Measurements from ENCODE around the gene AP4S1. TPM values are rescaled to one million over a fixed set of nuclear protein-coding genes. Genes with fewer than 3 reads are reported as not detected.
"Not testable (repeated sequence)": the region's sequence is repeated elsewhere in the genome, so short reads cannot be mapped to it uniquely, and the experiment has no call there.

Gene AP4S1, protein sequence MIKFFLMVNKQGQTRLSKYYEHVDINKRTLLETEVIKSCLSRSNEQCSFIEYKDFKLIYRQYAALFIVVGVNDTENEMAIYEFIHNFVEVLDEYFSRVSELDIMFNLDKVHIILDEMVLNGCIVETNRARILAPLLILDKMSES
- polyA plus RNA-seq (2012; ENCODE audit: insufficient read depth, insufficient read length) = 3.7 TPM

DNA sequence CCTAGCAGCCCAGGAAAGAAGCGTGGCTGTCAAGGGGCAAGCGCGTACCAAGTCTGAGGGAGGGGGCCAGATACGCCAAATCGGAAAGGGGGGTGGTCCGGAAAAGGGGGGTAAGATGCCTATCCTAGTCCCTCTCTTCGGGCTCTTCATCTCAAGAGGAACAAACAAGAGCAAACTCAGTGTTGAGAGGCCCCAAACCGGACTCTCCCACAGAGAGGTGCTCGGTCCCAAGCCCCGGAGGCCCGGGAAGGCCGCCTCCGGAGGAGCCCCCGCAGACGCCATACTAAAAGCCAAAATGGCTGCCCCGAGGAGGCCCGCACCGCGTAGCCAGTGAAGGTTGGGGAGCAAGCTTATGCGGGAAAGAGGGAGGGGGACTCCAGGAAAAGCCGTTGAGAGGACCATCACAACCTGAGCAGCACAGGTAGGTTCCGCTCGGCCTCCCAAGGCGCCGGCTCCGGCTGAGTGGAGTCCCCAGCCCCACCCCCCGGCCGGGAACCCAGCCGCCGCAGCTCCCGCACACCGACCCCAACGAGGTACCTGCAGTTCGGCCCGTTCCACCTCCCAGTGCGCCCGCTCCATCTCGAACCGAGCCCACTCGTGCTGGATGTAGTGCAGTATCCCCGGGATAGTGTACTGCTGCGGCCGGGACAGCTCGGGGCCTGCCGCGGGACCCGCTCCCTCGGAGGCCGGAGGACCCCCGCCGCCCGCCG, at the start of gene AP4S1:
Gene AP4S1, plus strand, starts transcription at position 283 of the 710 bp plus-strand sequence. CDS start 40,548 bp downstream, outside the sequence.
- peak within 1 kb of the TSS; percentile 90 for H3K4me3 ChIP-seq (ENCODE audit: low read length)
- no peak for DNase-seq (ENCODE audit: low read depth, low spot score)

DNA sequence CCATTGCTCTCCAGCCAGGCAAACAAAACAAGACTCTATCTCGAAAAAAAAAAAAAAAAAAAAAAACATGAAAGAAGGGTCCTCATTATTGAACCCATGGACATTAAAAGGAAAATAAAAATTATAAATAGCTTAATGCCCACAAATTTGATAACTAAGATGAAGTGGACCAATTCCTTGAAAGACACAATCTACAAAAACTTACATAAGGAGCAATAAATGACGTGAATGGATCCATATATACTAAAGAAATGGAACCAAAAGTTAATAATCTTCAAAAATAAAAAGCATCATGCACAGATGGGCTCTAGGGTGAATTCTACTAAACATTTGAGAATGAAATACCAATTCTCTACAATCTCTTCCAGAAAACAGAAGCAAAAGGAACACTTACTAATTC, 47.7 kb upstream of the AP4S1 start:
- no peak for DNase-seq (ENCODE audit: low read depth, low spot score)
- no peak overlapping the region for H3K4me3 ChIP-seq (ENCODE audit: low read length)

DNA sequence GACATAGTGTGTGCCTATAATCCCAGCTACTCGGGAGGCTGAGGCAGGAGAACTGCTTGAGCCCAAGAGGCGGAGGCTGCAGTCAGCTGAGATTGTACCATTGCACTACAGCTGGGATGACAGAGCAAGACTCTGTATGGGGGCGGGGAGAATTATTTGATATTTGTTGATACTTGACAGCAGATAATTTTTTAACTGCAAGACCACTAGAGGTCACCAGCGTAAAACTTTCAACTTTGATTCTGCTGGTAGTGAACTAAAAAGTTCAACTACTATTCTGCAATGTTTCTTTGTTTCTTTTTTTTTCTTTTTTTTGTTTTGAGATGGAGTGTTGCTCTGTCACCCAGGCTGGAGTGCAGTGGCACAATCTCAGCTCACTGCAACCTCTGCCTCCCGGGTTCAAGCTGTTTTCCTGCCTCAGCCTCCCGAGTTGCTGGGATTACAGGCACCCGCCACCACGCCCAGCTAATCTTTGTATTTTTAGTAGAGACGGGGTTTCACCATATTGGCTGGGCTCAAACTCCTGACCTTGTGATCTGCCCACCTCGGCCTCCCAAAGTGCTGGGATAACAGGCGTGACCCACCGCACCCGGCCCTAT, 45.2 kb upstream of the AP4S1 start:
- DNase-seq (ENCODE audit: low read depth, low spot score) = peak; percentile 57

DNA sequence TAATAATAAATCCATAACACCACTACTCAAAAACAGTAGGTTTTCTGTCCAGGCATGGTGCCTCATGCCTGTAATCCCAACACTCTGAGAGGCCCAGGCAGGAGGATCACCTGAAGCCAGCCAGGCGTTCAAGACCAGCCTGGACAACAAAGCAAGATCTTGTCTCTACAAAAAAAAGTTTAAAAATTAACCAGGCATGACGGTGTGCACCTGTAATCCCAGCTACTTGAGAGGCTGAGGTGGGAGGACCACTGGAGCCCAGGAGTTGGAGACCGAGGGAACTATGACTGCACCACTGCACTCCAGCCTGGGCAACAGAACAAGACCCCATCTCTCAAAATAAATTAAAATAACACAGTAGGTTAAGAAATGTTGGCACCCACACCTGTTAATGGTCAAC, 44.5 kb upstream of the AP4S1 start:
- no peak for DNase-seq (ENCODE audit: low read depth, low spot score)
- no peak overlapping the region for H3K4me3 ChIP-seq (ENCODE audit: low read length)

More for the DNA sequence above, 45.2 kb upstream of the AP4S1 start:
- H3K4me3 ChIP-seq (ENCODE audit: low read length) = not testable (repeated sequence)

DNA sequence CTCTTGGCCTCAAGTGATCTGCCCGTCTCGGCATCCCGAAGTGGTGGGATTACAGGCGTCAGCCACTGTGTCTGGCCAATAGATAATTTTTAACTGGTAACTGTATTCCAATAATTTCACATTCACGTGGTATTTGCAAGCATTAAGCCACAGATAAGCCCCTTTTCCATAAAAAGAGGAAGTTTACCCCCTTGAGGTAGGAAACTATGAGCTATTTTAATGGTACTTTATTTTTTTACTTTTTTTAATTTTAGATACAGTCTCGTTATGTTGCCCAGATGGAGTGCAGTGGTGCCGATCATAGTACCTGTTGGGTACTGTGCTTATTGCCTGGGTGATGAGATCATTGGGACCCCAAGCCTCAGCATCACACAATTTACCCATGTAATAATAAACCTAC, 42.9 kb upstream of the AP4S1 start:
- no peak for DNase-seq (ENCODE audit: low read depth, low spot score)
- H3K4me3 ChIP-seq (ENCODE audit: low read length) = no peak overlapping the region

DNA sequence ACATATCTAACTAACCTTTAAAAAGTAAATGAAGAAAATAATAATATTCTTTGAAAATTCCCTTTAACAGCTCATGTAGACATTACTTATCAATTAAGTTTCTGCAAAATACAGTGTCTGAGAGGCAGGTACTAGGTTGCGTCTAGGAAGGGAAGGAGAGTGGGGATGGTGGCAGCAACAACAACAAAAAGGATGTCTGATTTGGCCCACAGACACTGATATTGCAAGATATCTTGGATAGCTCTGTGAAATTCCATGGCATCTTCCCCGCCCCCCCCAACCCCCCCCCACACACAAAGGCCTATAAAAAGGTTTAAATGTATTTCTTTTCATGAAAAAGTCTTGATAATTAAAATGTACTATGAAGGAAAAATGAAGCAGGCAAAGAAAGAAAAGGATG, 41.6 kb upstream of the AP4S1 start:
- H3K4me3 ChIP-seq (ENCODE audit: low read length) = no peak overlapping the region
- no peak for DNase-seq (ENCODE audit: low read depth, low spot score)

DNA sequence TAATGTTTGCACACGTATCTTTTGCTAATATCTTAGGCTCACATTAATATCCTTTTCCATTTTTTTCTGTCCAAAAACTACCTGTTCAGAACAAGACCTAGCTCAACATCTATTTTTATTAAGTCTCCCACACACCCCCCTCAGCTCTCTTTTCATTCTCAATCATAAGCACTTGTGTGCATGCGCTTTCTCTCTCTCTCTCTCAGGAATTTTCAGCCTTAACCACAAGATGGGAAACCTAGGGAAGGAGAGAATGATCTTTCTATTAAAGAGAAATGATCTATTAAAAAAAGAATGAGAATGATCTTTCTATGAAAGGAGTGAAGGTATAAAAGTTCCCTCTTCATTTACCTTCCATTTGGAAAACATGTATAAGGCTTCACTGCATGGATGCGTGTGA, 39.7 kb upstream of the AP4S1 start:
- no peak for DNase-seq (ENCODE audit: low read depth, low spot score)
- H3K4me3 ChIP-seq (ENCODE audit: low read length) = no peak overlapping the region

DNA sequence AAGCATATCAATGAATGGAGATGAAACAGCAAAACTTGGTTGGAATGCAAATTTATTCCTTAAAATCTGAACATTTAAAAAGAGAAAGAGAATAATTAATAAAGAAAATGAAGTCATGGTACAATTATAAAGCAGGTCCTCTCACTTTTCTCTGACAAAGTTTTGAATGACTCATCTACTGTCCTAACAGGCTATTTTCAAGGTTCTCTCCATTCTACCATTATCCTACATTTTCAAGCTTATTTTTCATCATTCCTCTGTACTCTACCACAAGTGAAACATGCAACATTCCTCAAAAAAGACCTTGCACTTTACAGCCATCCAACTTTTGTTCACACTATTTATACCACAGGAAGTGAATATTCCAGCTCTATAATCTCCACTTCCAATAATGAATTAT, 36.9 kb upstream of the AP4S1 start:
- DNase-seq (ENCODE audit: low read depth, low spot score) = no peak

DNA sequence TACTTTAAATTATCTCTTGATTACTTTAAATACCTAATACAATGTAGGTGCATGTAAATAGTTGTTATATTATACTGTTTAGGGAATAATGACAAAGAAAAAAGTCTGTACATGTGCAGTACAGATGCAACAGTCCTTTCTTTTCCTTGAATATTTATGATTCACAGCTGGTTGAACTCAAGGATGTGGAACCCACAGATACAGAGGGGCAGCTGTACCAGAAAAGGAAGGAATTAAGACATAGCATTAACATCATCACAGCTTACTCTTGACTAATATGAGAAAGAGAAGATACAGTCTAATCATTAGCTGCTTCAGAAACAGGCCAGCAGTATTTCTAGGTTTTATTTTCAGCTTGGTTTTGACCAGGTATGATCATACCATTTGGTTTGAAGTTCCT, 34.7 kb upstream of the AP4S1 start:
- no peak overlapping the region for H3K4me3 ChIP-seq (ENCODE audit: low read length)
- no peak for DNase-seq (ENCODE audit: low read depth, low spot score)

More for the DNA sequence above, 36.9 kb upstream of the AP4S1 start:
- no peak overlapping the region for H3K4me3 ChIP-seq (ENCODE audit: low read length)

DNA sequence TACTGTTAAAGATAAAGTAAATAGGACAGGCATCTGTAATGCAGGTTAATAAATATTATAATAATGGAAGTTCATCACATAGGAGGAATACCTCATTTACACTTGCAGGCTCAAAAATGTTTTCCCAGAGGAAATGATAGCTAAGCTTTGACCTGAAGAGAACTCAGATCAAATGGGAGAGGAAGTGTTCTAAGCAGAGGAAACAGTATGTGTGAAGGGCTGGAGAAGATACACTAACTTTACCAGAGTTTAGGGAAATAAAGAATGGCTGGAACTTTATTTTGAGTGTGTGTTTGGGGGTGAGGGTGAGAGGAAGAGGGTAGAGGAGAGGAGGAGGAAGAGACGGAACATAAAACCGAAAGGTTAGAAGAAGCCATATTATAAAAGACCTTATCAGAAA, 34.0 kb upstream of the AP4S1 start:
- H3K4me3 ChIP-seq (ENCODE audit: low read length) = no peak overlapping the region
- no peak for DNase-seq (ENCODE audit: low read depth, low spot score)

DNA sequence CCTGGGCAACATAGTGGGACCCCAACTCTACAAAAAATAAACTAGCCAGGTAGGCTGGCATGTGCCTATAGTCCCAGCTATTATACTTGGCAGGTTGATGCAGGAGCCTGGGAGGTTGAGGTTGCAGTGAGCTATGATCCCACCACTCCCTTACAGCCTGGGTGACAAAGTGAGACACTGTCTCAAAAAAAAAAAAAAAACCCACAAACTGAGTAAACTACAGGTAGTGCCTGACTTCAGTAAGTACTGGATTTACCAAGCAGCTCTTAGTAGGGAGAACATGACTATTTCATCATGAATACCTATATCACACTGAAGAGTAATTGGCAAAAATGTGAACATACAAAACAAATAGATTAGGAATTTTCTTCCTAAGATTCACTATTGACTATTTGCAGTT, 32.4 kb upstream of the AP4S1 start:
- no peak overlapping the region for H3K4me3 ChIP-seq (ENCODE audit: low read length)
- DNase-seq (ENCODE audit: low read depth, low spot score) = no peak

DNA sequence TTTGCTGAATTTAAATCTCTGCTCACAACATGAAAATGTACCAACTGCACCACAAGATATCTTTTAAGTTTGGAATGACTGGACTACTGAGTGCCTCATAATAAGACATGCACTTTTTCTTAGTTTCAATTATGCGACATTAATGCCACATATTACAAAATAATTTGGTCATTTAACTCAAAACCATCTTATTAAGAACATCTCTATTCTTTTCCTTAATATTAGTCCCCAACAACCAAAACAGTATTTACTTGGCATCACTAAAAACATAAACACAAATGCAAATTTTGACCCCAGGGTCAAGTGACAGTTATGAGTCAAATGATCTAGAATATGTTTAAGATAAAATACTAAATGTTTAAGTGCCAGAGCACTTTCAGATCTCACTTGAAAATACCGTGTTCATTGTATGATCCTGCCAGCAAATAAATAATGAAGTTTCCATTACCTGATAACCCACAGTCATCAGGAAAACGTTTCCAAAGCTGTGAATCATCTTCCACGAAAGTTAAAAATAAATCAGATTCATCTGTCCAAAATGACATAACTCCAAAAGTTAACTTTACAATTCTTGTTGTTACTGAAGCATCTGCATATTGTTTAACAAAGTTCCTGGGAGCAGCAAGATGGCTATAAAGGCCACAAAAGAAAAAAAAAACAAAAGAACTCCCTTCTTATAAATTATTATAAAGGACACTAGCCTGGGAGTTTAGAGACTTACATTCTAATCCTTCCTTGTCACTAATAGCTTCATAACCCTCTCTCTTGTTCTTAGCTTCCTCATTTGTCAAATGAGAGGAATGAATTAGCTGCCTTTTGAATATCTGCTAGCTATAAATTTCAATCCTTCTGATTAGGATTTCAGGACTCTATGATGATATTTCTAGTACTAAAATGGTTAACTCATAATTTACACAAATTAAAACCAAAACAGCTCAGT, 30.5 kb upstream of the AP4S1 start:
- no peak for DNase-seq (ENCODE audit: low read depth, low spot score)

DNA sequence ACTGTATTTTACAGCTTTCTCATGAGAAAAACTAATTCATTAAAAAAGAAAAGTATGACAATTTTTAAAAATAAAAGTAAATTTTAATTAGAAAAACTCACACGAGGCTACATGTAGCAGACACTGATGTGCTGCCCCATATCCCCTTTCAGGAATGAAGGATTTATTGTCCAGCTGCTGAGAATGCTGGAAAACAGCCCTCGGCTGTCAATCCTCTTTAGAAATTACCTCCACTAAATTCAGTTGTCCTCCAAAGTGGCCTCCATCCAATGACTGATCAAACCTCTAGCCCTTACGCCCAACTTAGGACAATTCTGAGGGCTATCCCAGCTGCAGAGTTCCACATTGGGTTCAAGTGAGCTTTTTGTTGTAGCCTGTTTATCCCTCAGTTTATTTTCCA, 29.8 kb upstream of the AP4S1 start:
- no peak overlapping the region for H3K4me3 ChIP-seq (ENCODE audit: low read length)
- no peak for DNase-seq (ENCODE audit: low read depth, low spot score)

More for the DNA sequence above, 30.5 kb upstream of the AP4S1 start:
- no peak overlapping the region for H3K4me3 ChIP-seq (ENCODE audit: low read length)

DNA sequence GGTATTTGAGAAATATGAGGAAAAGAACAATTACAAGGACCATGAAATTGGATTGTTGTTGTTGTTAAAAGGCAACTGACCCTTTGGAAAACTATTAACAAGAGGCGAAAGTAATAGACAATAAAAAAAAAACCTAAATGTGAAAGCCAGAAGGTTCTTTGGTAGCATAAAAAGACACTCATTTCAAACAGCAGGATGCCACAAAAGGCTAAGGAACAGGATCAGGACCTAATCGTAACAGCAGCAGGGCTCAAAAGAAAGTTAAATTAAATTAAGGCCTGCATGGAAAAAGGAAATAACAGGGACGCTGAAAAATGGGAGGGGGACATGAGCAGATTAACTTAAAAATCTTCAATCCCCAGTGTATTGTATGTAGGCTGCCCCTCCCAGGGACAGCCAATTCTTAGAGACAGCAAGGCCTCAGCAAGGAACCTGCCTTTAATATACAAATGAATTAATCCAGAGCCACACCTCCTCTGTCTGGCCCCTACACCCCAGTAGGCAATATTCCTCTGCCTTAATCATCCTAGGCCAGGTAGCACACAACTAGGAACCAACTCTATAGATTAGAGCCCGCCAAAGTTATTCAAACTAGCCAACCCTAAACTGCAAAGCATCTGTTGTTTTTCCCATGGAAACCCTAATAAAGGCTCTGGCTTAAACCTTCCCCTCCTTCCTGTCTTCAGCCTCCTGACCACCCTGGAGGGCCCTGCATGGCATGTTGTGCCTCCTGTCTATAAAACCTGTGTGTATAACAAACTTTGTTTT, 28.4 kb upstream of the AP4S1 start:
- no peak overlapping the region for H3K4me3 ChIP-seq (ENCODE audit: low read length)
- DNase-seq (ENCODE audit: low read depth, low spot score) = no peak

DNA sequence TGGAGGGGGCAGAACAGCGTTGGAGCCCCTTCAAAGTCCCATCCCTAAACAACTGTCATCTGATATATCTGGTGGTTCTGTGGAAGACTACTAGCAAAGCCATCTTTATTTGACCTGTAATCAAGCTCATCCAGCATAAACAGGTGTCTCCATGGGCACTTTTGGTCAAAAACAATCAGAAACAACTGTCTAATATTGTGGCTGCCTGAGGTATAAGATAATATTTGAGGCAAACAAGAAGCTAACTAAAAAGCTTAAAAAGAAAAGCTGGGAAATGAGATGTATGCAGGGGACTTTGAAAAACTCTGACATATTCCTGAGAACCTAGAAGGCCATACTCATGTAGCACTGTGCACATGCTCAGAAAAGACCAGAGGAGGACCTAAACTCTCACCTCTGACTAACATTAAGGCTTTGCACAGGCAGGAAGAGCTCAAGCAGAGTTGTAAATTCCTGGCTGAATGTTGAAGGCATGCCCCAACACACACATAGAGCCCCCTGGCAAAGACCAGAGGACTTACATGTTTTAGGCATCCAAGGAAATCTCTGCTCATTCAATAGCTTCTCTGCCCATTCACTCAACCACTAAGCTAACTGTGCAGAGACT, 27.2 kb upstream of the AP4S1 start:
- DNase-seq (ENCODE audit: low read depth, low spot score) = no peak
- no peak overlapping the region for H3K4me3 ChIP-seq (ENCODE audit: low read length)

DNA sequence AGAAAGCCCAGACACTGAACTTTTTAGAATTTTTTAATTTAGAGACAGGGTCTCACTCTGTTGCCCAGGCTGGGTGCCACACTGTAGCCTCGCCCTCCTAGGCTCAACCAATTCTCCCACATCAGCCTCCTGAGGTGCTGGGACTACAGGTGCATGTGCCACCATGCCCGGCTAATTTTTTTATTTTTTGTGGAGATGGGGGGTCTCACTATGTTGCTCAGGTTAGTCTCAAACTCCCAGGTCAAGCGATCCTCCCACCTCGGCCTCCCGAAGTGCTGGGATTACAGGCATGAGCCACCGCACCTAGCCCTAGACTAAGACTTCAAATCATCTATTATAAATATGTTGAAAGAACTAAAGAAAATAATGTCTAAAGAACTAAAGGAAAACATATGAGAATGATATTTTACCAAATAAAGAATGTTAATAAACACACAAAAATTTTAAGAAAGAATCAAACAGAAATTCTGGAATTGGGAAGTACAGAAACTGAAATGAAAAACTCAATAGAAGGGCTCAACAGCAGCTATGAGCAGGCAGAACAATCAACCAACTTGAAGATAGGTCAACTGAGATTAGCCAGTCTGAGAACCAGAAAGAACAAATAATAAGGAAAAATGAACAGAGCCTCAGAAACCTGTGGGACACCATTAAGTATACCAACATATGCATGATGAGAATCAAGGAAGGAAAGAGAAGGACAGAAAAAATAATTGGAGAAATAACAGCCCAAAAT, 26.2 kb upstream of the AP4S1 start:
- DNase-seq (ENCODE audit: low read depth, low spot score) = no peak
- H3K4me3 ChIP-seq (ENCODE audit: low read length) = no peak overlapping the region

DNA sequence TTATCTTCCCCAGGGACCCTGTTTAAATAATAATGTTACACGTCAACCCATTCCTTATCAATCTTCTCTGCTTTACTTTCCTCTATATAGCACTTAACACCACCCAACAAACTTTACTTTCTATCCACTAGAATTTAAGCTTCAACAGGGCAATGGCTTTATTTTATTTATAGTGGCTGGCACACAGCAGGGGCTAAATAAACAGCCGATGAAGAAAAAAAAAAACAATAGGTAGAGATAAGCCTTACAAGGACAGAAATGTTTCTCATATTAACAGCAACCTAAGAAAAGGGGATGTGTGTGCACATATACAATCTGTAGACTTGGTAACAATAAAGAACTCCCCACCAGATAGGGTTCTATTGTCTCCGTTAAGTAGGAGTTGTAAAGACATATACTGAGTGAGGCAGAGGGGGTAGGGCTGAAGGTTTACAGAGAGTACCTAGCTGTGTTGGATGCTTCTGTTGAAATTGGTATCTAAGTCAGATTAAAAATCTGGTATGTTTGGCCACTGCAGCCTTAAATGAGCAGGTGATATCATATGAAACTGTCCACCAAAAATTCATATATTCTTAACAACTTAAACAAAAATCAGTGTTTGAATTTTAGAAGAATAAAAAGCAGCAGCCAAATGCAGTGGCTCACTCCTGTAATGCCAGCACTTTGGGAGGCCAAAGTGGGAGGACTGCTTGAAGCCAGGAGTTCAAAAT, 24.7 kb upstream of the AP4S1 start:
- no peak overlapping the region for H3K4me3 ChIP-seq (ENCODE audit: low read length)
- no peak for DNase-seq (ENCODE audit: low read depth, low spot score)
